Lung (tissue), 12 donors: ENCODE data around the gene DNAJB4. TPM values are rescaled to one million over a fixed set of nuclear protein-coding genes. Genes with fewer than 3 reads are reported as not detected.
A peak's percentile ranks its signal among the peaks of the same experiment; 100 is the strongest.

Source experiments
- ATAC-seq: fragments of 200-7000 bp; cut with Tn5 transposase; one replicate; pipeline ENCODE4 v1.9.1; 2020; ENCODE audit warnings: moderate number of reproducible peaks; ENCODE audit not compliant: insufficient read depth, low FRiP score
- DNase-seq, 3 donors: peaks; one replicate each; pipeline ENCODE4 v3.0.0-alpha.2; 2013 to 2017
- H3K27ac ChIP-seq, 2 donors: one replicate each; pipeline ENCODE4 v1.5.1; 2013; ENCODE audit warnings: mild to moderate bottlenecking in 2 of 2, moderate library complexity in 2 of 2, control low read depth in 1 of 2, inconsistent platforms in 1 of 2, low read depth in 1 of 2, low read length in 1 of 2
- H3K27me3 ChIP-seq, 3 donors: one replicate each; pipeline ENCODE4 v1.5.1; 2013; ENCODE audit warnings: low read length in 2 of 3; ENCODE audit not compliant: control insufficient read depth in 3 of 3, insufficient read depth in 3 of 3
- H3K36me3 ChIP-seq, 4 donors: one replicate each; pipeline ENCODE4 v1.5.1; 2013; ENCODE audit warnings: low read length in 4 of 4, mild to moderate bottlenecking in 1 of 4, moderate library complexity in 1 of 4; ENCODE audit not compliant: control insufficient read depth in 4 of 4, insufficient read depth in 4 of 4
- H3K4me1 ChIP-seq, 5 donors: one replicate each; pipeline ENCODE4 v1.5.1; 2013; ENCODE audit warnings: low read length in 5 of 5, mild to moderate bottlenecking in 2 of 5, moderate library complexity in 1 of 5; ENCODE audit not compliant: control insufficient read depth in 5 of 5, insufficient read depth in 5 of 5
- H3K4me3 ChIP-seq: one replicate; pipeline ENCODE4 v1.5.1; 2013; ENCODE audit warnings: mild to moderate bottlenecking, control low read depth, moderate library complexity
- H3K9ac ChIP-seq, 2 donors: one replicate each; pipeline ENCODE4 v1.5.1; 2013; ENCODE audit warnings: low read length in 2 of 2, control low read depth in 1 of 2; ENCODE audit not compliant: insufficient read depth in 1 of 2
- H3K9me3 ChIP-seq, 4 donors: one replicate each; pipeline ENCODE4 v1.5.1; 2013; ENCODE audit warnings: low read length in 3 of 4, mild to moderate bottlenecking in 1 of 4, moderate library complexity in 1 of 4; ENCODE audit not compliant: control insufficient read depth in 4 of 4, insufficient read depth in 3 of 4
- CTCF ChIP-seq: IDR thresholded peaks from 2 replicates; pipeline ENCODE4 v1.5.1; 2012; ENCODE audit warnings: mild to moderate bottlenecking; ENCODE audit errors: control extremely low read depth, extremely low read depth
- WGBS, 2 donors: extraction: QIAGEN DNeasy Blood & Tissue Kit; methylation state at CpG; one replicate each; pipeline ENCODE4 v1.1.7; 2013; 5-methylcytosine and 5-hydroxymethylcytosine counted together
- polyA plus RNA-seq, 2 donors: library from polyadenylated mRNA; stranded (reverse); fragments of 200-250 nt; gene quantifications; one replicate each; pipeline ENCODE4 v1.2.1, GENCODE V29; 2013
- total RNA-seq, 2 donors: library from RNA; depleted of rRNA in 1 of 2; stranded (reverse); fragments of >200 nt in 1 of 2; gene quantifications; one replicate each; pipeline ENCODE4 v1.2.1, GENCODE V29; 2014 to 2021
- donor health status: control.
- donor health status: control.
- donor health status: Bipolar disorder and iron deficiency.
- donor health status: healthy.
- donor health status: DM: yes; HTN: yes; CAD: no.

Gene DNAJB4
- total and polyA plus RNA-seq, 4 donors, result 8.3 to 88.7 (median 21.1) TPM

- Histone ChIP-seq H3K9me3 (peaks cover 0 to 2% (median 0%) of the 10 kb centered on the region in 4 donors), H3K27me3 (peaks cover 0 to 41% (median 26%) of the 10 kb centered on the region in 3 donors), H3K9ac (peak overlapping the region in 1 of 2 donors; percentile 9), H3K4me1 (peaks cover 3 to 15% (median 6%) of the 10 kb centered on the region in 5 donors), H3K36me3 (no peaks in the 10 kb centered on the region), H3K27ac (peak overlapping the region in 1 of 2 donors; percentile 85), H3K4me3 (no peak overlapping the region)
- no peak for TF ChIP-seq CTCF
- DNase-seq, result no peak
- 82 to 96% methylated on average over 3 of the region's 3 CpGs for WGBS, 2 donors
- ATAC-seq, result no peak
Observed at GRCh38 chr1:78047631-78048030, 42.9 kb downstream of the DNAJB4 start.

GRCh38 chr1:78048446-78048845 is 43.7 kb downstream of the DNAJB4 start:
- Histone ChIP-seq H3K27ac (peak overlapping the region in 1 of 2 donors; percentile 40), H3K4me3 (no peak overlapping the region), H3K9ac (no peak overlapping the region), H3K27me3 (peaks cover 0 to 41% (median 26%) of the 10 kb centered on the region in 3 donors), H3K36me3 (peaks cover 0 to 3% (median 0%) of the 10 kb centered on the region in 4 donors), H3K9me3 (peaks cover 0 to 2% (median 0%) of the 10 kb centered on the region in 4 donors), H3K4me1 (peaks cover 3 to 14% (median 8%) of the 10 kb centered on the region in 5 donors)
- ATAC-seq, result no peak
- DNase-seq, result no peak
- WGBS, 2 donors, result 85 to 95% methylated on average over 3 of the region's 3 CpGs
- TF ChIP-seq CTCF, result no peak

- Histone ChIP-seq H3K4me1 (peaks cover 3 to 17% (median 8%) of the 10 kb centered on the region in 5 donors), H3K27ac (peak overlapping the region in 1 of 2 donors; percentile 35), H3K27me3 (peaks cover 0 to 41% (median 26%) of the 10 kb centered on the region in 3 donors), H3K4me3 (no peak overlapping the region), H3K36me3 (peaks cover 0 to 3% (median 0%) of the 10 kb centered on the region in 4 donors), H3K9me3 (peaks cover 0 to 2% (median 0%) of the 10 kb centered on the region in 4 donors), H3K9ac (no peak overlapping the region)
- no peak for TF ChIP-seq CTCF
- DNase-seq, result no peak
- 95 to 97% methylated on average over 4 of the region's 4 CpGs for WGBS, 2 donors
- ATAC-seq, result no peak
Observed at GRCh38 chr1:78049396-78049795, 44.7 kb downstream of the DNAJB4 start.

- H3K9ac ChIP-seq, result no peak overlapping the region
- H3K9me3 ChIP-seq, result no peaks in the 10 kb centered on the region
- H3K27ac ChIP-seq, result no peak overlapping the region
- peaks cover 3 to 25% (median 7%) of the 10 kb centered on the region in 5 donors for H3K4me1 ChIP-seq
- ATAC-seq (no peak), DNase-seq (no peak)
- H3K4me3 ChIP-seq, result no peak overlapping the region
- peaks cover 0 to 3% (median 0%) of the 10 kb centered on the region in 4 donors for H3K36me3 ChIP-seq
- TF ChIP-seq CTCF, result no peak
- 94 to 95% methylated on average over 2 of the region's 2 CpGs for WGBS, 2 donors
- H3K27me3 ChIP-seq, result peaks cover 0 to 28% (median 17%) of the 10 kb centered on the region in 3 donors
Observed at GRCh38 chr1:78051005-78051404, 46.3 kb downstream of the DNAJB4 start.
